ENCODE results near the gene AVL9.

GRCh38 chr7:32580646-32581045, 85.4 kb downstream of the AVL9 start:
- no peak for TF ChIP-seq CTCF (IDR thresholded peaks at IDR 0.05)
- TF ChIP-seq POLR2A (IDR thresholded peaks at IDR 0.05): no peak
